WTC11 (cell line): ENCODE measurements around the gene FMNL1. TPM values are rescaled to one million over a fixed set of nuclear protein-coding genes. Genes with fewer than 3 reads are reported as not detected.
A peak's percentile ranks its signal among the peaks of the same experiment; 100 is the strongest.

ENCODE experiments used
- ATAC-seq: fragments of 200-7000 bp; cut with Tn5 transposase; 2 replicates; pipeline ENCODE4 v1.10.0; 2021; ENCODE audit warnings: mild to moderate bottlenecking, moderate library complexity
- CTCF ChIA-PET: fragments of 300-600 bp; sonication (Branson Sonifier 250); formaldehyde crosslinking; loops from one replicate; lab custom pipeline; 2021; ENCODE audit warnings: antibody characterized with exemption; lab: Charles Lee
- POLR2A ChIA-PET: fragments of 350-600 bp; sonication (Branson Sonifier 250); formaldehyde crosslinking; loops from one replicate; lab custom pipeline; 2021; ENCODE audit warnings: antibody characterized with exemption; lab: Charles Lee
- DNase-seq: peaks from one replicate; pipeline ENCODE4 v3.0.0; 2021; ENCODE audit warnings: low spot score
- H3K27ac Mint-ChIP-seq: 2 replicates; pipeline ENCODE4 v1.8.0; 2021; ENCODE audit warnings: mixed read lengths
- H3K27me3 Mint-ChIP-seq: 2 replicates; pipeline ENCODE4 v1.8.0; 2021; ENCODE audit warnings: low read depth, mild to moderate bottlenecking, moderate library complexity, mixed read lengths
- H3K36me3 Mint-ChIP-seq: 2 replicates; pipeline ENCODE4 v1.8.0; 2021; ENCODE audit warnings: mixed read lengths
- H3K4me1 Mint-ChIP-seq: 2 replicates; pipeline ENCODE4 v1.8.0; 2022; ENCODE audit warnings: mixed read lengths
- H3K4me3 Mint-ChIP-seq: 2 replicates; pipeline ENCODE4 v1.8.0; 2021; ENCODE audit warnings: mild to moderate bottlenecking, moderate library complexity, mixed read lengths
- H3K9me3 Mint-ChIP-seq: 2 replicates; pipeline ENCODE4 v1.8.0; 2021; ENCODE audit warnings: mixed read lengths
- ELF4 ChIP-seq: sonication (generic); formaldehyde crosslinking; IDR thresholded peaks from 2 replicates; pipeline ENCODE4 v1.8.1; 2022; ENCODE audit warnings: low read depth, mild to moderate bottlenecking, moderate library complexity, missing genetic modification reagents
- ERG ChIP-seq: fragments of 250-450 bp; sonication (Bioruptor Pico); IDR thresholded peaks from 2 replicates; pipeline ENCODE4 v1.8.0; 2021; ENCODE audit warnings: mild to moderate bottlenecking
- ESRRA ChIP-seq: sonication (generic); formaldehyde crosslinking; IDR thresholded peaks from 2 replicates; pipeline ENCODE4 v1.8.1; 2022; ENCODE audit warnings: mild to moderate bottlenecking, missing genetic modification reagents, borderline replicate concordance
- FOXK1 ChIP-seq: sonication (generic); formaldehyde crosslinking; IDR thresholded peaks from 2 replicates; pipeline ENCODE4 v1.8.0; 2022; ENCODE audit warnings: mild to moderate bottlenecking, moderate library complexity, missing genetic modification reagents
- FOXP1 ChIP-seq: sonication (generic); formaldehyde crosslinking; IDR thresholded peaks from 2 replicates; pipeline ENCODE4 v1.8.0; 2022; ENCODE audit warnings: missing genetic modification reagents, mild to moderate bottlenecking, moderate library complexity, borderline replicate concordance
- GABPB1 ChIP-seq: sonication (generic); formaldehyde crosslinking; IDR thresholded peaks from 2 replicates; pipeline ENCODE4 v1.8.1; 2023; ENCODE audit warnings: mild to moderate bottlenecking, missing genetic modification reagents
- JUN ChIP-seq: sonication (generic); formaldehyde crosslinking; IDR thresholded peaks from 2 replicates; pipeline ENCODE4 v1.8.0; 2023; ENCODE audit warnings: mild to moderate bottlenecking, missing genetic modification reagents
- MLX ChIP-seq: sonication (generic); formaldehyde crosslinking; IDR thresholded peaks from 2 replicates; pipeline ENCODE4 v1.8.1; 2023; ENCODE audit warnings: mild to moderate bottlenecking, missing genetic modification reagents, moderate library complexity
- NFE2L1 ChIP-seq: sonication (generic); formaldehyde crosslinking; IDR thresholded peaks from 2 replicates; pipeline ENCODE4 v1.8.1; 2023; ENCODE audit warnings: missing genetic modification reagents
- NR1H2 ChIP-seq: sonication (generic); formaldehyde crosslinking; IDR thresholded peaks from 2 replicates; pipeline ENCODE4 v1.9.0; 2021; ENCODE audit warnings: mild to moderate bottlenecking, moderate library complexity, missing genetic modification reagents
- NR2C2 ChIP-seq: sonication (generic); formaldehyde crosslinking; IDR thresholded peaks from 2 replicates; pipeline ENCODE4 v1.8.0; 2022; ENCODE audit warnings: mild to moderate bottlenecking, missing genetic modification reagents
- RORB ChIP-seq: fragments of 250-450 bp; sonication (Bioruptor Pico); IDR thresholded peaks from 2 replicates; pipeline ENCODE4 v1.9.0; 2021; ENCODE audit warnings: mild to moderate bottlenecking
- SMAD4 ChIP-seq: sonication (generic); formaldehyde crosslinking; IDR thresholded peaks from 2 replicates; pipeline ENCODE4 v1.8.0; 2022; ENCODE audit warnings: mild to moderate bottlenecking, missing genetic modification reagents
- ZNF121 ChIP-seq: sonication (generic); formaldehyde crosslinking; IDR thresholded peaks from 2 replicates; pipeline ENCODE4 v1.8.0; 2023; ENCODE audit warnings: missing genetic modification reagents
- ZNF317 ChIP-seq: sonication (generic); formaldehyde crosslinking; IDR thresholded peaks from 2 replicates; pipeline ENCODE4 v1.8.1; 2023; ENCODE audit warnings: low read depth, mild to moderate bottlenecking, moderate library complexity, missing genetic modification reagents, borderline replicate concordance
- ZNF396 ChIP-seq: fragments of 250-450 bp; sonication (Bioruptor Pico); IDR thresholded peaks from 2 replicates; pipeline ENCODE4 v1.8.0; 2021; ENCODE audit warnings: mild to moderate bottlenecking, moderate library complexity, borderline replicate concordance
- total RNA-seq: library from RNA; stranded (reverse); gene quantifications from 3 replicates; pipeline ENCODE4 v1.2.3, GENCODE V29; 2021

Gene FMNL1
- total RNA-seq, 1 experiment from 2014 or later, result 5.3 TPM

GRCh38 chr17:45292696-45293412 lies 71.2 kb downstream of the FMNL1 start:
- no peak for TF ChIP-seq FOXP1
- TF ChIP-seq NR2C2 (CRISPR knock-in tag), result no peak
- TF ChIP-seq SMAD4 (CRISPR knock-in tag), result no peak
- TF ChIP-seq ELF4 (CRISPR knock-in tag), result no peak
- TF ChIP-seq ZNF317 (CRISPR knock-in tag), result no peak
- no peak for TF ChIP-seq JUN (CRISPR knock-in tag)
- POLR2A ChIA-PET, result no interaction called here
- no peak overlapping the region for H3K27ac Mint-ChIP-seq

GRCh38 chr17:45293413-45294211 lies 71.9 kb downstream of the FMNL1 start:
- no peaks in the 10 kb centered on the region for H3K9me3 Mint-ChIP-seq
- H3K27ac Mint-ChIP-seq, result no peak overlapping the region
- no peaks in the 10 kb centered on the region for H3K4me1 Mint-ChIP-seq
- no peak overlapping the region for H3K4me3 Mint-ChIP-seq
- ChIA-PET POLR2A (no interaction called here), CTCF (interaction anchor here (0.5 to 2.8 kb wide), 10 partner anchors 10 to 104 kb away, joined by 3 to 16 read pairs (median 4); no protein-coding TSS in a partner anchor)
- ATAC-seq, result no peak
- TF ChIP-seq ERG (CRISPR knock-in tag), result no peak
- peak; percentile 36; the same call in 1 of the 2 replicates for TF ChIP-seq GABPB1 (CRISPR knock-in tag)
- TF ChIP-seq MLX (CRISPR knock-in tag), result no peak
- DNase-seq, result no peak
- no peaks in the 10 kb centered on the region for H3K36me3 Mint-ChIP-seq
- no peaks in the 10 kb centered on the region for H3K27me3 Mint-ChIP-seq

More at GRCh38 chr17:45292696-45293412, 71.2 kb downstream of the FMNL1 start:
- H3K4me1 Mint-ChIP-seq, result no peaks in the 10 kb centered on the region
- no peak overlapping the region for H3K4me3 Mint-ChIP-seq
- ATAC-seq (no peak), DNase-seq (no peak)
- no peaks in the 10 kb centered on the region for H3K36me3 Mint-ChIP-seq
- CTCF ChIA-PET, result interaction anchor here (0.6 to 2.8 kb wide), 12 partner anchors 9 to 105 kb away, joined by 3 to 16 read pairs (median 4); no protein-coding TSS in a partner anchor
- no peaks in the 10 kb centered on the region for H3K9me3 Mint-ChIP-seq
- no peaks in the 10 kb centered on the region for H3K27me3 Mint-ChIP-seq

- H3K4me1 Mint-ChIP-seq, result no peaks in the 10 kb centered on the region
- ATAC-seq (no peak), DNase-seq (no peak)
- ChIA-PET CTCF (interaction anchor here (1.5 to 2.8 kb wide), 2 partner anchors 11 to 17 kb away, joined by 4 to 9 read pairs; no protein-coding TSS in a partner anchor), POLR2A (no interaction called here)
- no peak overlapping the region for H3K4me3 Mint-ChIP-seq
- H3K36me3 Mint-ChIP-seq, result no peaks in the 10 kb centered on the region
- no peaks in the 10 kb centered on the region for H3K9me3 Mint-ChIP-seq
- no peak overlapping the region for H3K27ac Mint-ChIP-seq
- H3K27me3 Mint-ChIP-seq, result no peaks in the 10 kb centered on the region
- TF ChIP-seq ZNF396 (CRISPR knock-in tag), result no peak
- TF ChIP-seq JUN (CRISPR knock-in tag), result no peak
- TF ChIP-seq NR1H2, result no peak
- no peak for TF ChIP-seq NFE2L1 (CRISPR knock-in tag)
- TF ChIP-seq ESRRA, result no peak
- no peak for TF ChIP-seq RORB (CRISPR knock-in tag)
- no peak for TF ChIP-seq GABPB1 (CRISPR knock-in tag)
Measured at GRCh38 chr17:45294506-45294905, 72.8 kb downstream of the FMNL1 start.

- Mint-ChIP-seq H3K4me3 (no peak overlapping the region), H3K4me1 (no peaks in the 10 kb centered on the region), H3K36me3 (no peaks in the 10 kb centered on the region), H3K27me3 (no peaks in the 10 kb centered on the region), H3K9me3 (no peaks in the 10 kb centered on the region), H3K27ac (no peak overlapping the region)
- DNase-seq (no peak), ATAC-seq (no peak)
- ChIA-PET POLR2A (no interaction called here), CTCF (interaction anchor here (2.8 kb wide), 1 partner anchor 12 kb away, joined by 9 read pairs; no protein-coding TSS in a partner anchor)
- TF ChIP-seq FOXK1 (CRISPR knock-in tag) (no peak), ZNF121 (CRISPR knock-in tag) (0 out of 2 replicates have a peak, but pooled peaks have one; percentile 39)
- TF ChIP-seq, all 79 proteins: peak for 1
Measured at GRCh38 chr17:45296003-45296832, 74.5 kb downstream of the FMNL1 start.
